Endodermal cell (in vitro differentiated cells): ENCODE measurements around the gene RPLP2. TPM values are rescaled to one million over a fixed set of nuclear protein-coding genes. Genes with fewer than 3 reads are reported as not detected.
A peak's percentile ranks its signal among the peaks of the same experiment; 100 is the strongest.

Experiments
- DNase-seq: peaks from one replicate; pipeline ENCODE4 v3.0.0-alpha.2; 2017
- H3K27ac ChIP-seq: 2 replicates; pipeline ENCODE4 v1.5.1; 2013; ENCODE audit warnings: mild to moderate bottlenecking, low read depth, low read length, moderate library complexity
- H3K27me3 ChIP-seq: 2 replicates; pipeline ENCODE4 v1.6.1; 2013; ENCODE audit warnings: mild to moderate bottlenecking, low read length, moderate library complexity; ENCODE audit not compliant: insufficient read depth, control insufficient read depth, poor library complexity, severe bottlenecking
- H3K36me3 ChIP-seq: 2 replicates; pipeline ENCODE4 v1.7.0; 2013; ENCODE audit warnings: mild to moderate bottlenecking, low read length, moderate library complexity; ENCODE audit not compliant: control insufficient read depth, insufficient read depth
- H3K4me1 ChIP-seq: one replicate; pipeline ENCODE4 v1.7.0; 2013; ENCODE audit warnings: low read length; ENCODE audit not compliant: control insufficient read depth, insufficient read depth
- H3K4me3 ChIP-seq: 2 replicates; pipeline ENCODE4 v1.5.1; 2013; ENCODE audit warnings: mild to moderate bottlenecking, low read length, moderate library complexity
- H3K9ac ChIP-seq: 2 replicates; pipeline ENCODE4 v1.6.1; 2013; ENCODE audit warnings: mild to moderate bottlenecking, low read length, moderate library complexity; ENCODE audit not compliant: poor library complexity, severe bottlenecking; ENCODE audit errors: extremely low read depth
- H3K9me3 ChIP-seq: 2 replicates; pipeline ENCODE4 v1.6.1; 2013; ENCODE audit warnings: mild to moderate bottlenecking, low read length, moderate library complexity; ENCODE audit not compliant: control insufficient read depth
- H3K27ac Mint-ChIP-seq: 2 replicates; pipeline ENCODE4 v1.8.0; 2020; ENCODE audit warnings: mixed read lengths
- H3K27me3 Mint-ChIP-seq: 2 replicates; pipeline ENCODE4 v1.8.0; 2021; ENCODE audit warnings: mild to moderate bottlenecking, mixed read lengths; ENCODE audit not compliant: insufficient read depth
- H3K36me3 Mint-ChIP-seq: 2 replicates; pipeline ENCODE4 v1.8.0; 2020; ENCODE audit warnings: low read depth, mixed read lengths
- H3K4me1 Mint-ChIP-seq: 2 replicates; pipeline ENCODE4 v1.8.0; 2020; ENCODE audit warnings: mixed read lengths
- H3K4me3 Mint-ChIP-seq: 2 replicates; pipeline ENCODE4 v1.8.0; 2020; ENCODE audit warnings: mild to moderate bottlenecking, moderate library complexity, mixed read lengths
- H3K9me3 Mint-ChIP-seq: 2 replicates; pipeline ENCODE4 v1.8.0; 2020; ENCODE audit warnings: mild to moderate bottlenecking, mixed read lengths
- WGBS, 2 experiments: methylation state at CpG; one replicate each; pipeline versions ENCODE4 v1.1.5 to v1.1.7; 2013; ENCODE audit warnings: missing lambda C conversion rate in 2 of 2, mixed read lengths in 1 of 2; ENCODE audit not compliant: insufficient coverage in 1 of 2, insufficient read length in 1 of 2; 5-methylcytosine and 5-hydroxymethylcytosine counted together
- total RNA-seq, 2 donors: library from RNA; stranded (reverse); fragmentation: NEBNext Ultra II Directional in 1 of 2; extraction: Animal tissue kit (Norgen Biotek cat#: 25700) in 1 of 2; gene quantifications; 2 replicates in 1 of 2; 3 replicates in 1 of 2; pipeline ENCODE4 v1.2.1, GENCODE V29; 2021
- TF ChIP-seq, protein P1 (sequence below): fragments of 200-600 bp; sonication (generic); conservative IDR thresholded peaks from 2 replicates; pipeline ENCODE4 v1.5.0; 2021; ENCODE audit warnings: antibody characterized with exemption, mild to moderate bottlenecking

Gene RPLP2
- total RNA-seq, 2 donors from 2014 or later, result 1,966 to 2,020 TPM

DNA sequence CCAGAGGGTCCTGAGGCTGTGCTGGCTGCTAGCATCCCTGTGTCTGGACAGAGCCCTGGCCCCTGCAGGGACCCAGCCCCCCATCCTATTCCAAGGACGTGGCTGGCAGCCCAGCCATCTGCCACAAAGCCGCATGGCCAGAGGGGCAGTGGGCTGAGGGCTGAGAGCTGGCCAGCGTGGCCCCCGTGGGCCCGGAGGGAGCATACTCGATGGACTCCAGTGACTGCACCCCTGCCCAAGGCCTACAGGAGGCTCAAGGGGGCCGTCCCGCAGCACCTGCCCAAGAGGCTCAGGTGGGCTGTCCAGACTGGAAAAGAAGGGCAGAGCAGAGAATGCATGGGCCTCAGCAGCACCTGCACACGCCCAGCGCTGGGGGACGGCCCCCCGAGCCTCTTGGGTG, 46.0 kb downstream of the RPLP2 start:
- WGBS, 2 experiments, result 92 to 93% methylated on average over 6 to 12 of the region's 12 CpGs
- no peak overlapping the region for H3K4me3 Mint-ChIP-seq

DNA sequence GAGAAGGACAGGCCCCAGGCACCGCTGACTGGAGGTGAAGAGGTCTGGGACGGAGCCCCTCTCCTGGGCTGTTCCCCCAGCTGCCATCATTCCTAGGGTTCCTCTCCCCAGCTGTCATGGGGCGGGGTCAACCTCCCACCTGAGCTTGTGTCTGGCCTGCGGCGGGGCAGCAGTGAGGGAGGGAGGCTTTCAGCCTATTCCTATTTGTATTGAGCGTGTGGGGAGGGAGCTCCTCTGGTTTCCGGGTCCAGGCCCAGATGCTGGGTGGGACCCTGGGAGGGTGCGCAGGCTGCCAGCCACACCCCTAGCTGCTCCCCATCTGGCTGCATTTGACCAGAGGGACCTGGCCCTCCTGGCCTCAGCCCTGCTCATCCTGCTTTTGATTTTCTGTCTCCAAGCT, 46.6 kb downstream of the RPLP2 start:
- Histone ChIP-seq H3K27me3 (no peaks in the 10 kb centered on the region), H3K9ac (no peak overlapping the region), H3K27ac (no peak overlapping the region), H3K36me3 (no peaks in the 10 kb centered on the region), H3K4me1 (no peaks in the 10 kb centered on the region), H3K4me3 (no peak overlapping the region), H3K9me3 (no peaks in the 10 kb centered on the region)
- WGBS, 2 experiments, result 91 to 96% methylated on average over 6 to 7 of the region's 8 CpGs
- no peaks in the 10 kb centered on the region for H3K27me3 Mint-ChIP-seq
- H3K36me3 Mint-ChIP-seq, result peaks cover 3% of the 10 kb centered on the region
- no peak for DNase-seq
- no peak overlapping the region for H3K27ac Mint-ChIP-seq
- TF ChIP-seq, protein P1, sequence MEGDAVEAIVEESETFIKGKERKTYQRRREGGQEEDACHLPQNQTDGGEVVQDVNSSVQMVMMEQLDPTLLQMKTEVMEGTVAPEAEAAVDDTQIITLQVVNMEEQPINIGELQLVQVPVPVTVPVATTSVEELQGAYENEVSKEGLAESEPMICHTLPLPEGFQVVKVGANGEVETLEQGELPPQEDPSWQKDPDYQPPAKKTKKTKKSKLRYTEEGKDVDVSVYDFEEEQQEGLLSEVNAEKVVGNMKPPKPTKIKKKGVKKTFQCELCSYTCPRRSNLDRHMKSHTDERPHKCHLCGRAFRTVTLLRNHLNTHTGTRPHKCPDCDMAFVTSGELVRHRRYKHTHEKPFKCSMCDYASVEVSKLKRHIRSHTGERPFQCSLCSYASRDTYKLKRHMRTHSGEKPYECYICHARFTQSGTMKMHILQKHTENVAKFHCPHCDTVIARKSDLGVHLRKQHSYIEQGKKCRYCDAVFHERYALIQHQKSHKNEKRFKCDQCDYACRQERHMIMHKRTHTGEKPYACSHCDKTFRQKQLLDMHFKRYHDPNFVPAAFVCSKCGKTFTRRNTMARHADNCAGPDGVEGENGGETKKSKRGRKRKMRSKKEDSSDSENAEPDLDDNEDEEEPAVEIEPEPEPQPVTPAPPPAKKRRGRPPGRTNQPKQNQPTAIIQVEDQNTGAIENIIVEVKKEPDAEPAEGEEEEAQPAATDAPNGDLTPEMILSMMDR, result no peak
- H3K9me3 Mint-ChIP-seq, result no peaks in the 10 kb centered on the region
- H3K4me3 Mint-ChIP-seq, result no peak overlapping the region
- peaks cover 3% of the 10 kb centered on the region for H3K4me1 Mint-ChIP-seq

More for the DNA sequence above, 46.0 kb downstream of the RPLP2 start:
- Histone ChIP-seq H3K9ac (no peak overlapping the region), H3K27me3 (no peaks in the 10 kb centered on the region), H3K36me3 (no peaks in the 10 kb centered on the region), H3K4me1 (peaks cover 5% of the 10 kb centered on the region), H3K9me3 (no peaks in the 10 kb centered on the region), H3K27ac (peak overlapping the region; percentile 5), H3K4me3 (no peak overlapping the region)
- TF ChIP-seq, protein P1, result peak; percentile 24
- Mint-ChIP-seq H3K27ac (no peak overlapping the region), H3K9me3 (no peaks in the 10 kb centered on the region), H3K36me3 (peaks cover 3% of the 10 kb centered on the region), H3K4me1 (peaks cover 3% of the 10 kb centered on the region), H3K27me3 (peaks cover 2% of the 10 kb centered on the region)
- DNase-seq, result no peak

DNA sequence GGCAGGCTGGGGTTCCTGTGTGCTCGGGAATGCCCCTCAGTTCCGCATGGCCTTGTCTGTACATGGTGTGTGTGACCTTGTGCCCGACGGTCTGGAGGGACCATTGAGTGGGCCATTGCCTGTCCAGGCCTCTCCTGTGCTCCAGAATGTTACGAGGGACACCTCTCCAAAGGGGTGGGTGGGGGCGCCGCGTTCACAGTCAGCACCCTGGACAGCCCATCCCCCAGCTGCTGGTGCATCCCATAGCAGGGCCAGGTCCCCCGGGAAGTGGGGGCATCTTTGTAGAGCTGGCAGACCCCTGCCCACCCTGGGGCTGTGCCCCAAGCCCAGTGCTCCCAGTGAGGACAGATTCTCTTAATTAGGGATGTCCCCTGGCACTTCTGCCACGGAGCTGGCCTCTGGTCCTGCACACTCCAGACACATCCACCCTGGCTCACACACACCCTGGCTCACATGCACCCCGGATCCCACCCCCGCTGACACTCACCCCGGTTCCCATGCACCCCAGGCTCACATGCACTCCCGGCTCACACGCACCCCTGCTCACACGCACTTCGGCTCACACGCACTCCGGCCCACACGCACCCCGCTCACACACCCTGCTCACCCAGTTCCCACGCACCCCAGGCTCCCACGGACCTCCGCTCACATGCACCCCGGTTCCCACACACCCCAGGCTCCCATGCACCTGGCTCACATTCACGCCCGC, 48.4 kb downstream of the RPLP2 start:
- Mint-ChIP-seq H3K9me3 (no peaks in the 10 kb centered on the region), H3K36me3 (peaks cover 3% of the 10 kb centered on the region), H3K27ac (no peak overlapping the region), H3K27me3 (no peaks in the 10 kb centered on the region), H3K4me1 (peaks cover 4% of the 10 kb centered on the region), H3K4me3 (no peak overlapping the region)
- Histone ChIP-seq H3K27ac (no peak overlapping the region), H3K9ac (no peak overlapping the region), H3K9me3 (no peaks in the 10 kb centered on the region), H3K4me1 (no peaks in the 10 kb centered on the region), H3K36me3 (no peaks in the 10 kb centered on the region), H3K27me3 (no peaks in the 10 kb centered on the region), H3K4me3 (no peak overlapping the region)
- DNase-seq, result no peak
- TF ChIP-seq, protein P1, result no peak
- 88 to 94% methylated on average over 17 to 27 of the region's 27 CpGs for WGBS, 2 experiments
